Keratinocyte (primary cell): ENCODE measurements around the gene CRYGS.

Experiments
- EZH2 ChIP-seq: IDR thresholded peaks from one replicate; pipeline ENCODE4 v1.6.1; 2012; ENCODE audit warnings: inconsistent platforms, mild to moderate bottlenecking, low read length, moderate library complexity
- TF ChIP-seq, protein P1 (sequence below), 3 experiments: IDR thresholded peaks in 1 of 3; conservative IDR thresholded peaks in 1 of 3; optimal IDR thresholded peaks in 1 of 3; 2 replicates in 2 of 3; 3 replicates in 1 of 3; pipeline versions ENCODE3 to v1.5.1; 2011; ENCODE audit warnings: low read length in 3 of 3, mild to moderate bottlenecking in 3 of 3, moderate library complexity in 2 of 3, control low read depth in 1 of 3, inconsistent platforms in 1 of 3; ENCODE audit not compliant: insufficient read depth in 2 of 3; ENCODE audit errors: extremely low read depth in 1 of 3

DNA sequence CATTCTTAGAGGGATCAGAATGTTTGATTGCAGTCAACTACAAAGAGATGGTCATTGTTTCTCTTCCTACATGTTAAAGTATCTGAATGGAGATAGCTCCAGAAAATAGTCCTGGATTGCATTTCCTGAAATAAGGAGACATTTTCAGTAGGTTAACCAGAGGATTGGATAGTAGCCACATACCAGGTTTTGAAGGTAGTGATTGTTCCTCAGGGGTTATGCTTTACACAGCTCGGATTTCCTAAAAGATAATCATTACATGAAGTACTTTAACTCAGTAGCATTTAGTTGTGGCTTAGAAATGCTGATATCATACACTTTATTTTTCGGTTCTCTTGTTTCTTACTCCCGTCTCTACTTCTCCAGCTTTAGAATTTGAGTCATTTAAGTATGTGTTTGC lies 36.6 kb upstream of the CRYGS start:
- no peak for TF ChIP-seq EZH2
- TF ChIP-seq, protein P1, sequence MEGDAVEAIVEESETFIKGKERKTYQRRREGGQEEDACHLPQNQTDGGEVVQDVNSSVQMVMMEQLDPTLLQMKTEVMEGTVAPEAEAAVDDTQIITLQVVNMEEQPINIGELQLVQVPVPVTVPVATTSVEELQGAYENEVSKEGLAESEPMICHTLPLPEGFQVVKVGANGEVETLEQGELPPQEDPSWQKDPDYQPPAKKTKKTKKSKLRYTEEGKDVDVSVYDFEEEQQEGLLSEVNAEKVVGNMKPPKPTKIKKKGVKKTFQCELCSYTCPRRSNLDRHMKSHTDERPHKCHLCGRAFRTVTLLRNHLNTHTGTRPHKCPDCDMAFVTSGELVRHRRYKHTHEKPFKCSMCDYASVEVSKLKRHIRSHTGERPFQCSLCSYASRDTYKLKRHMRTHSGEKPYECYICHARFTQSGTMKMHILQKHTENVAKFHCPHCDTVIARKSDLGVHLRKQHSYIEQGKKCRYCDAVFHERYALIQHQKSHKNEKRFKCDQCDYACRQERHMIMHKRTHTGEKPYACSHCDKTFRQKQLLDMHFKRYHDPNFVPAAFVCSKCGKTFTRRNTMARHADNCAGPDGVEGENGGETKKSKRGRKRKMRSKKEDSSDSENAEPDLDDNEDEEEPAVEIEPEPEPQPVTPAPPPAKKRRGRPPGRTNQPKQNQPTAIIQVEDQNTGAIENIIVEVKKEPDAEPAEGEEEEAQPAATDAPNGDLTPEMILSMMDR (optimal IDR thresholded peaks at IDR 0.05 in 1 of 3, IDR thresholded peaks at IDR 0.05 in 1 of 3, conservative IDR thresholded peaks at IDR 0.05 in 1 of 3; ENCODE audit: extremely low read depth in 1 of 3, insufficient read depth in 2 of 3, low read length in 3 of 3), result no peak
